HepG2 (cell line): ENCODE results near the gene ADCY6. TPM values are rescaled to one million over a fixed set of nuclear protein-coding genes. Genes with fewer than 3 reads are reported as not detected.

Experiments
- ATAC-seq: fragments of 200-7000 bp; cut with Tn5 transposase; 3 replicates; pipeline ENCODE4 v1.9.1; 2020; ENCODE audit warnings: mild to moderate bottlenecking, moderate library complexity
- BruUV-seq: library from RNA; stranded (reverse); fragments of 400-500 nt; replicated peaks from 2 replicates; lab custom pipeline; 2021; lab: Mats Ljungman, UMichigan
- CTCF ChIA-PET: fragments of 300-600 bp; formaldehyde crosslinking; extraction: SDS; loops from one replicate; lab custom pipeline; 2021; ENCODE audit warnings: low total read pairs, inconsistent platforms, low intra/inter-chr PET ratio; lab: Yijun Ruan, JAX
- POLR2A ChIA-PET: fragments of 350-600 bp; sonication (Branson Sonifier 250); formaldehyde crosslinking; loops from one replicate; lab custom pipeline; 2020; ENCODE audit warnings: antibody characterized with exemption, inconsistent platforms; lab: Yijun Ruan, JAX
- DNase-seq: peaks from one replicate; pipeline ENCODE4 v3.0.0-alpha.2; 2015; ENCODE audit warnings: low spot score
- FAIRE-seq: peaks from 3 replicates; lab custom pipeline; 2011; peaks lifted over from hg19 to GRCh38; lab: Jason Lieb, UNC
- H2AFZ ChIP-seq: one replicate; pipeline ENCODE4 v1.6.1; 2011; ENCODE audit warnings: low read length, inconsistent platforms
- H3K27ac ChIP-seq: fragments of 300-600 bp; 3 replicates; pipeline ENCODE4 v1.8.0; 2011; ENCODE audit warnings: mixed run types, mild to moderate bottlenecking, mixed read lengths, low read length, inconsistent platforms; ENCODE audit not compliant: insufficient read depth; ENCODE audit errors: extremely low read length
- H3K27me3 ChIP-seq, 2 experiments: fragments of 200-600 bp in 1 of 2; 2 replicates in 1 of 2; 3 replicates in 1 of 2; pipeline versions ENCODE4 v1.6.0 to v1.8.0; 2011; ENCODE audit warnings: low read length in 2 of 2, mild to moderate bottlenecking in 2 of 2, moderate library complexity in 2 of 2, inconsistent platforms in 1 of 2; ENCODE audit not compliant: insufficient read depth in 2 of 2, control insufficient read depth in 1 of 2
- H3K36me3 ChIP-seq, 2 experiments: fragments of 200-600 bp in 1 of 2; replicated peaks in 1 of 2; 2 replicates in 1 of 2; 3 replicates in 1 of 2; pipeline versions ENCODE4 v1.5.1 to v1.8.0; 2011; ENCODE audit warnings: low read length in 2 of 2, inconsistent platforms in 1 of 2; ENCODE audit not compliant: insufficient read depth in 2 of 2, control insufficient read depth in 1 of 2
- H3K4me1 ChIP-seq: 2 replicates; pipeline ENCODE4 v1.5.1; 2012; ENCODE audit warnings: low read length, inconsistent platforms; ENCODE audit not compliant: insufficient read depth
- H3K4me2 ChIP-seq: 2 replicates; pipeline ENCODE4 v1.6.0; 2011; ENCODE audit warnings: low read depth, low read length, inconsistent platforms
- H3K4me3 ChIP-seq, 3 experiments: fragments of 200-600 bp in 1 of 3; sonication (generic), shearing (Covaris generic) in 1 of 3; replicated peaks in 1 of 3; 2 replicates each; pipeline ENCODE4 v1.5.1; 2011 to 2016; ENCODE audit warnings: low read length in 3 of 3, inconsistent platforms in 2 of 3, low read depth in 2 of 3, mild to moderate bottlenecking in 2 of 3, control low read depth in 1 of 3, mixed read lengths in 1 of 3; ENCODE audit not compliant: insufficient read depth in 1 of 3
- H3K79me2 ChIP-seq: one replicate; pipeline ENCODE4 v1.6.1; 2011; ENCODE audit warnings: low read length, inconsistent platforms; ENCODE audit not compliant: insufficient read depth
- H3K9ac ChIP-seq: 2 replicates; pipeline ENCODE4 v1.6.0; 2011; ENCODE audit warnings: mild to moderate bottlenecking, low read depth, low read length, inconsistent platforms; ENCODE audit not compliant: insufficient read depth
- H3K9me3 ChIP-seq: 2 replicates; pipeline ENCODE4 v1.5.1; 2012; ENCODE audit warnings: mild to moderate bottlenecking, low read length
- H4K20me1 ChIP-seq: 2 replicates; pipeline ENCODE4 v1.6.0; 2011; ENCODE audit warnings: inconsistent platforms, mild to moderate bottlenecking, low read length, moderate library complexity; ENCODE audit not compliant: insufficient read depth
- FOXP1 ChIP-seq, 2 experiments: fragments of 450-650 bp in 1 of 2; IDR thresholded peaks; 2 replicates each; pipeline ENCODE4 v1.6.1; 2017 to 2018; ENCODE audit warnings: antibody characterized with exemption in 1 of 2
- GPN1 ChIP-seq: sonication (generic); formaldehyde crosslinking; IDR thresholded peaks from 2 replicates; pipeline ENCODE4 v1.5.1; 2020; ENCODE audit warnings: missing genetic modification reagents, borderline replicate concordance
- MTA1 ChIP-seq: sonication (generic); formaldehyde crosslinking; IDR thresholded peaks from 2 replicates; pipeline ENCODE4 v1.4.0; 2020; ENCODE audit warnings: missing genetic modification reagents, mild to moderate bottlenecking, borderline replicate concordance
- ZBTB4 ChIP-seq: sonication (generic); formaldehyde crosslinking; IDR thresholded peaks from 2 replicates; pipeline ENCODE4 v1.4.0; 2020; ENCODE audit warnings: missing genetic modification reagents, mild to moderate bottlenecking, borderline replicate concordance
- ZNF549 ChIP-seq: sonication (generic); formaldehyde crosslinking; IDR thresholded peaks from 2 replicates; pipeline ENCODE4 v1.5.0; 2020; ENCODE audit warnings: missing genetic modification reagents
- ZNF589 ChIP-seq: sonication (generic); formaldehyde crosslinking; conservative IDR thresholded peaks from 2 replicates; pipeline ENCODE4 v1.8.0; 2022; ENCODE audit warnings: mild to moderate bottlenecking, moderate library complexity, missing genetic modification reagents
- ZNF777 ChIP-seq: sonication (generic); formaldehyde crosslinking; IDR thresholded peaks from 2 replicates; pipeline ENCODE4 v1.4.0; 2020; ENCODE audit warnings: missing genetic modification reagents
- ZNF790 ChIP-seq: sonication (generic); formaldehyde crosslinking; IDR thresholded peaks from 2 replicates; pipeline ENCODE4 v1.8.0; 2022; ENCODE audit warnings: missing genetic modification reagents, mild to moderate bottlenecking, borderline replicate concordance
- WGBS: methylation state at CpG from one replicate; pipeline ENCODE4 v1.1.6; 2017; ENCODE audit warnings: low lambda C conversion rate; 5-methylcytosine and 5-hydroxymethylcytosine counted together
- in situ Hi-C: cut with HindIII; loops from 2 replicates; pipeline ENCODE4 v1.10.0; 2017; ENCODE audit warnings: low pct_unique_long_range_greater_than_20kb; ENCODE audit not compliant: extremely low pct_ligation_motif_present
- intact Hi-C: fragments of 100-400 bp; cut with micrococcal nuclease; formaldehyde crosslinking; loops from one replicate; pipeline ENCODE4 v1.10.0; 2022; ENCODE audit not compliant: unreplicated experiment
- polyA plus RNA-seq, 8 experiments: library from polyadenylated mRNA; depleted of rRNA in 3 of 8; stranded (reverse) in 7 of 8; unstranded in 1 of 8; fragments of >200 nt; fragmentation: Illumina TruSeq in 4 of 8; extraction: Trizol in 4 of 8; gene quantifications; 2 replicates each; pipeline versions ENCODE4 v1.2.1 to v1.2.3, GENCODE V29; 2011 to 2016; ENCODE audit warnings: low read depth in 4 of 8, missing spikeins in 1 of 8, mixed read lengths in 1 of 8; ENCODE audit not compliant: insufficient read depth in 1 of 8
- total RNA-seq, 5 experiments: library from RNA; depleted of rRNA; stranded (reverse); fragments of >200 nt; fragmentation: Illumina TruSeq; extraction: Trizol; gene quantifications; 2 replicates each; pipeline ENCODE4 v1.2.3, GENCODE V29; 2016; ENCODE audit warnings: low read depth in 1 of 5
- TF ChIP-seq, protein P1 (sequence below): sonication (generic); formaldehyde crosslinking; IDR thresholded peaks from 2 replicates; pipeline ENCODE4 v1.4.0; 2020; ENCODE audit warnings: mild to moderate bottlenecking, missing genetic modification reagents, borderline replicate concordance

ADCY6 gene
- total and polyA plus RNA-seq, 2 of the 13 experiments (the other 11 are each of a cell fraction or from before 2014, with no cell fraction given): 10.6 to 11.8 TPM

DNA sequence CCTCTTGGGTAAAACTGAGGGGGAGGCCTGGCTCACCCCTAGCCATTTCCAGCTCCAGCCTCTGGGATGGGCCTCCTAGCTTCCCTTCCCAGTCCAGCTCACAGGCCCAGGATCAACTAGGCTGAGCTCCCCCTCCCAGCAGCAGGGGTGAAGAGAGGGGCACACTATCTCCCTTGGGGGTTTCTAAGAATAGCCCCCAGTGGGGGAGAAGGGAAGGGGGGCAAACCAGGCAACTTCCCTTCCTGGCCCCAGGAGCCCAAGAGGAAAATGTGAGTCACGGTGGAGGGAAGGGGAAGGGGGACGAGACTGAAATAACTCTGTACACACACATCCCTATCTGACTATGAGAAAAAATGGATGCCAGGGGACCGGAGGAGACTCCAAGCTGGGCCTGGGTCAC lies 9.0 kb downstream of the ADCY6 start:
- Histone ChIP-seq H3K4me2 (no peak overlapping the region), H3K4me3 (no peak overlapping the region), H3K27me3 (no peaks in the 10 kb centered on the region; a peak in 1 of 5 replicates), H2AFZ (no peak overlapping the region), H3K36me3 (peaks cover 5 to 18% of the 10 kb centered on the region in 2 experiments; a peak in 4 of 5 replicates), H3K9me3 (no peaks in the 10 kb centered on the region), H4K20me1 (no peaks in the 10 kb centered on the region), H3K9ac (no peak overlapping the region), H3K79me2 (no peaks in the 10 kb centered on the region)
- ChIA-PET POLR2A (interaction anchor here (2.2 kb wide), 1 partner anchor 86 kb away, joined by 5 read pairs; the partner anchor contains the start of gene RND1), CTCF (no interaction called here)
- DNase-seq (no peak), ATAC-seq (no peak), FAIRE-seq (no peak)
- intact Hi-C loops (no loop called here), in situ Hi-C loops (no loop called here)
- 95% methylated on average over 3 of the region's 3 CpGs for WGBS
- no peak for TF ChIP-seq ZNF777 (CRISPR knock-in tag)
- no peak for TF ChIP-seq GPN1 (CRISPR knock-in tag)
- no peak for TF ChIP-seq FOXP1 (IDR thresholded peaks at IDR 0.05)
- no peak for TF ChIP-seq FOXP1 (CRISPR knock-in tag; IDR thresholded peaks at IDR 0.05)
- no peak for TF ChIP-seq ZNF589 (CRISPR knock-in tag)
- no peak for TF ChIP-seq ZNF549 (CRISPR knock-in tag)
- TF ChIP-seq, protein P1, sequence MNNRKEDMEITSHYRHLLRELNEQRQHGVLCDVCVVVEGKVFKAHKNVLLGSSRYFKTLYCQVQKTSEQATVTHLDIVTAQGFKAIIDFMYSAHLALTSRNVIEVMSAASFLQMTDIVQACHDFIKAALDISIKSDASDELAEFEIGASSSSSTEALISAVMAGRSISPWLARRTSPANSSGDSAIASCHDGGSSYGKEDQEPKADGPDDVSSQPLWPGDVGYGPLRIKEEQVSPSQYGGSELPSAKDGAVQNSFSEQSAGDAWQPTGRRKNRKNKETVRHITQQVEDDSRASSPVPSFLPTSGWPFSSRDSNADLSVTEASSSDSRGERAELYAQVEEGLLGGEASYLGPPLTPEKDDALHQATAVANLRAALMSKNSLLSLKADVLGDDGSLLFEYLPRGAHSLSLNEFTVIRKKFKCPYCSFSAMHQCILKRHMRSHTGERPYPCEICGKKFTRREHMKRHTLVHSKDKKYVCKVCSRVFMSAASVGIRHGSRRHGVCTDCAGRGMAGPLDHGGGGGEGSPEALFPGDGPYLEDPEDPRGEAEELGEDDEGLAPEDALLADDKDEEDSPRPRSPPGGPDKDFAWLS (CRISPR knock-in tag): no peak
- TF ChIP-seq MTA1 (CRISPR knock-in tag): no peak
- no peak for TF ChIP-seq ZNF790 (CRISPR knock-in tag)
- no peak for TF ChIP-seq ZBTB4 (CRISPR knock-in tag)
- TF ChIP-seq, all 625 proteins: peak for 0
- H3K4me1 ChIP-seq: no peaks in the 10 kb centered on the region
- no peak overlapping the region for H3K27ac ChIP-seq
- no TSS peak for BruUV-seq
